ENCODE data around the gene SLC25A15.

Gene SLC25A15

DNA sequence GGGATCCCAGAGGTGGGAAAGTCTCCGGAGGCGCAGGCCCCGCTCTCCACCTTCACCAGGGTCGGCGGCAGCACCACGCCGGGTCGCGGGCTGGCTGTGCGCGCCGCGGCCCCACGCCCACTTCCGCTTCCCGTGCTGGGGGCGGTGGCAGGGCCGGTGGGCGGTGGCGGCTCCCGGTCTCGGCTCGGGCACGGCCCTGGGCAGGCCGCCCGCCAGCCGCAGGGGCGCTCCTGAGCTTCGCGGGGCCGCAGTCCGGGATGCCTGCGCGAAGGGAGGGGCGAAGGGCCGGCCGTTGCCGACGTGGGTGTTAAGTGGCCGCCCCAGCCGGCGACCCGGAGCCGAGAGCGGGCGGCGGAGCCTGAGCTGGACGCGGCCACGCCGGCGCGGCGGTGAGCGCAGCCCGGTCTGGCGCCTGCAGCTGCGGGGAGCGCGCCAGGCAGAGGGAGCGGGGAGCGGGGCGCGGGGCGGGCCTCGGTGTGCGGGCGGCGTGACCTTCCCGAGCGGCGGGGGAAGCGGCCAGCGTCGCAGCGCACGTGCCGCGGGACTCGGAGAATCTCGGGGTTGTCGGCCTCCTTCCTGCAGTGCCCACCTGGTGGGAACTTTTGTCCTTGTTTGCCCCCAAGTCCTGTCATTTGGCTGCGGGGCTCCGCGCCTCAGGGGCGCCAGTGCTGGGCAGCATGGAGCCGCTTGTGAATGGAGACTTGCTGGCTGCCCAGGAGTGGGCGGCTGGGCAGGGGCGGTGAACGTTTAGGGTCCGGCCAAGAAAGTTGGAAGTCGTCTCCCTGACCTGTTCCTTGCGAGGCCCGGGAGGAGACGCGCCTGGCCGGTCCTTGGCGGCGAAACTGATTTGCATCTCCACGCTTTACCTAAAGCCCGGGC is at the start of gene SLC25A15:
Gene SLC25A15, plus strand, starts transcription at position 337 of the 879 bp plus-strand sequence. CDS start 3,616 bp downstream, outside the sequence.
- DNase-seq = peak; percentile 77

DNA sequence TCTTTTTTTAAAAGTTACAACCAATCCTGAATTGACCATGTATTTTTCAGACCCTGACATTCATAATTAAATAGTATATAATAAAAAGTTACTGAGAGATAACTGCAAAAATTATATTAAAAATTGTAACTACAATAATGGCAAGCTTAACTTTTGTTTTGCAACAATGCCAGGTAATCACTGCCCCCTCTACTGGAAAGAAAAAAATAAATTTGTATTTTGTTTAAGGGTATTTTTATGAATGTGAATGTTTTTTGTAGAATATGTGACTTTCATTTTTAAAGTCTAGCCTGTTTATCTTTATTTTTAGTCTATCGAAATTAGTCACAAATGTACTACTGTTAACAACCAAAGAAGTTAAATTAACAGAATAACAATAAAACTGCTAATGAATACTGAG is 40.1 kb upstream of the SLC25A15 start:
- no peak for DNase-seq

DNA sequence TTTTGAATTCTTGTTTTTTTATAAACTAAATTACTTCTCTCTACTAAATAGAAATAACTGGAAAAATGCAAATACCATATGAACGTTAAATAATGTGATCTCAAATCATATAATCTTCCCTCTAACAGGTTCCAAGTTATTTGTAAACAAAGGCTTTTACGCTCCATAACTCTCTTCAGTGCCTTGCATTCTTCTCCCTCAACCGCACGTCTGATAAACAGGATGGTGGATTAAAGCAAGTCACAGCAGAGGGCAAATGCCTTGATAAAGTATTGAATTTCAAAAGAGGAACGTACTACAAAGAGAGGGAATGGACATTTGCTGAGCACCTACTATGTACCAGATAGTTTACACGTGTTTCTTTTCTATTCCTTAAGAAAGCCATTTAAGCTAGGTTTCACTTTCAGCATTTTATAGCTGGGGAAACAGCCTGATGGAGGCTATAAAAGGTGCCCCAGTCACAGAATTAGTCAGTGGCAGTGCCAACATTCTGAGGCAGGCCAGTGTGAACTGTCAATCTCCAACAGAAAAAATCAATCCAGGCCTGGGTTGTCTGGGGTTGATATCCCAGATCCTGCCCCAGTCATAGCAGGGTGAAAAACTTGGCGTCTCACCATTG is 34.2 kb upstream of the SLC25A15 start:
- DNase-seq = no peak

DNA sequence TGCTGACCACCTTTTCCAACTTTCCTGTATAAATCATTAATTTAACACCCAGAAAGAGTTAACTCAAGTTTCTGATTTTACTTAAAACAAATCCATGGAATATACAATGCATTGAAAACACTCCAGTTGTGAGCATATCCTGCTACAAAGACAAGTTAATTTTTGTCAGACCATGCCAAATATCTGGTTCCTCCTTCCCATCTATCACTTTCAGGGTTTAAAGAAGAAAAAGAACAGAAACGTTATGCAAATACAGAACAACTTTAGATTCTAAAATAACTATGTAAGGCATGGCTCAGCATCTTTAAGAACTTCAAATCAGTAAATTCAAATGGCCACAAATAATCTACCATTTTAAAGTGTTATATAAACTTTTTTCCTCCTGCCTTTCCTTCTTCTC is 33.4 kb upstream of the SLC25A15 start:
- DNase-seq = no peak

DNA sequence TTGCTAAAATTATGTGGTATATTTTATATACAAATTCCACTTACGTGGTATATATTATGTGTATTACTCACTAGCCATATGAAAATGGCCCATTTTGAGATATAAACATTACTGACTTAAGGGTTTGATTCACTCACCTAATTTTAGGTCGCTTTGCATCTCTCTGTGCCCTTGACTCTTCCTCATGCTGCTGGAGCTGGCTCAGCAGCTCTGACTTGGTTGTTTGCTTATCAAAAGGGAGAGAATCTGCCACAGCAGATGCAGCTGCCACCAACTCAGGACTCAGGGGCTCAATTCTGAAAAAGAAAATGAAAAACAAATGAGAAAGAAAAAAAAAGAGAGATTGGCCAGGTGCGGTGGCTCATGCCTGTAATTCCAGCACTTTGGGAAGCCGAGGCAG is 30.6 kb upstream of the SLC25A15 start:
- no peak for DNase-seq

DNA sequence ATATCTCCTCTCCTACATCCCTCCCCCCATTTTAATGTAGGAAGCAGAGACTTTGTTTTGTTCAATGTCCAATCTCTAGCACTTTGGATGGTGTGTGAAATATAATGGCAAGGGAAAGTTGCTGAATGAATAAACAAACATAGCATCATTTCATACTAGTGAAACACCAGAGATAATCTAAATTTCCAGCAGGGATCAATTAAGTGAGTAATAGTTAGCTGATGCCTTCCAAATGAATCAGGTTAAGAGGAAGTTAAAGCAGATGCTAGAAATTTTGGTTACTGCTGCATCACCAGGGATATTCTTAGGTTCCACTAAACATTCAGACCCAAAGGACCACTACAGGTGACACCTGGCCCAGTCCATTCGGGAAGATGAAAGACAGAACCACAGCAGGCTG is 26.6 kb upstream of the SLC25A15 start:
- DNase-seq = no peak

DNA sequence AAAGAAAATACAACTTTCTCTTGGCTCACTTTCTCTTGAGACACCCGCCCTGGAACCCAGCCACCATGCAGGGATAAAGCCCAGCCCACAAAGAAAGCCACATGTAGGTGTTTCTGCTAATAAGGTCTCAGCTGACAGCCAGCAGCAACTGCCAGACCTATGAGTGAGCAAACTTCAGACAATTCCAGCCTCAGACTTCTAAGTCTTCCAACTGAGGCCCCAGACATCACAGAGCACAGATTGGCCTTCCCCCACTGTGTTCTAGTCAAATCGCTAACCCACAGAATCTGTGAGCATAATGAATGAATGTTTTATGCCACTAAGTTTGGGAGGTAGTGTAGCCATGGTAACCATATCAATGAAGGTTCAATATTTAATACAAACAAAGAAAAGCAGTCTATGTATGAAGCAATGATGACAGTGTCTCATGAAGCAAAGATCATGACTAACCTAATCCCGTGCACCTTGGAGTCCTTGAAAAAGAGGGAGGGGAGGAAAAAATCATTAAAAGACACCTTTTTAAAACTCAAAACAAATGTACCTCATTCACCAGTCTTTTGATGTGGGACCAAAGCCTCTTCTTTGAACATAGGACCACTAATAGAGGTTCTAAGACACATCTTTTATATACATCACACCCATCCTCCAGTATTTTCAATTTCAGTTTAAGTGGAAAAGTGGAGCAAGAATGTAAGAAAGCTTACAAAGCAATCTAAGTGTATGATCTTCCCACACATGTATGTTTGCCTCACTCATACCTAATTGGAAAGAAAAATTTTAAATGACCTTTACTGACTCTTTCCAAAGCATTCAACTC is 24.6 kb upstream of the SLC25A15 start:
- DNase-seq = no peak

DNA sequence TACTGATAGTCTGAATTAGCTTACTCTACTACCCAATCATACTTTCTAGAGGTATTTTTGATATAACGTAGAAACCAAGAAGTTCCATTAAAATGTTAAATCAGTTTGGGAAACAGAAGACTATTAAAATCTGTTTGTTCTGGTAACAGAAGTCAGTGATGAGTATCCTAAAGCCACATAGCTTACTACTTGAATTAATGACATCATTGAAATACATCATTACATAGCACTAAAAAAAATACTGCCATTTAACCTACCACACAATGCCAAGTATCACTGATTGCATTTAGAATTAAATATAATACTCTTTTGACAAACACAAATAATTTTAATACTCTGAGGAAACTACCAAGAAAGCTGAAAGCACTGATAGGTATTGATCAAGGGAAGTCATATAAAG is 23.8 kb upstream of the SLC25A15 start:
- no peak for DNase-seq

DNA sequence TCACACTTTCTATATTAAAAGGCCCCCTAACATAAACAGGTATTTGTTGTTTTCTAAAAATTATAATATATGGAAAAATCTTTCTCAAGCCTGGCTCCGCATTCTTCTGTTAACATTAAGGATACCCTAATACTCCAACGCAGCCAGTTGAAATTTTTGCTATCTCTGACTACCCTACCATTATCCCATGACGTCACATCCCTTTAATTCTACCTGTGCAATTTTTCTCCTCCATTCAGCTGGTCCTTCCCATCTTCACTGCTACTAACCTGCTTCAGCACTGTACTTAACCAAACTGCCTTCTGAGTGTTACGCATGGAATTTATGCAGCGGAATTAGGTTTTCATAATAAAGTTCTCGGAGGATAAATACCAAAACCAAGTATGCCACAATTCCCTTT is 19.4 kb upstream of the SLC25A15 start:
- DNase-seq = no peak

DNA sequence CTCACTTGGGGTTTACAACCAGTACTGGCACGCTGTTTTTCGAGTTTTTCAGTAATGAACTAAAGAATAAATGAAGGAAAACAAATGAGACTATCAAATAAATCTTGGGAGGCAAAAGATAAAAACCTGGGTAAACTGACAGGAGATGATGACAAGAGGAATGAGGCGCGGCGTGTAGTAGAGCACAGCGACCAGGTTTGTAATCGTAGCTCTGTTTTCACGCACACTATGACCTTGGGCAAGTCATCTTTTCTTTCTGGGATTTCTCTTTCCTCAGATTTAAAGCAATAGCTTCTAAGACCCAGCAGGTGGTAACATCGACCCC is 18.8 kb upstream of the SLC25A15 start:
- DNase-seq = no peak

DNA sequence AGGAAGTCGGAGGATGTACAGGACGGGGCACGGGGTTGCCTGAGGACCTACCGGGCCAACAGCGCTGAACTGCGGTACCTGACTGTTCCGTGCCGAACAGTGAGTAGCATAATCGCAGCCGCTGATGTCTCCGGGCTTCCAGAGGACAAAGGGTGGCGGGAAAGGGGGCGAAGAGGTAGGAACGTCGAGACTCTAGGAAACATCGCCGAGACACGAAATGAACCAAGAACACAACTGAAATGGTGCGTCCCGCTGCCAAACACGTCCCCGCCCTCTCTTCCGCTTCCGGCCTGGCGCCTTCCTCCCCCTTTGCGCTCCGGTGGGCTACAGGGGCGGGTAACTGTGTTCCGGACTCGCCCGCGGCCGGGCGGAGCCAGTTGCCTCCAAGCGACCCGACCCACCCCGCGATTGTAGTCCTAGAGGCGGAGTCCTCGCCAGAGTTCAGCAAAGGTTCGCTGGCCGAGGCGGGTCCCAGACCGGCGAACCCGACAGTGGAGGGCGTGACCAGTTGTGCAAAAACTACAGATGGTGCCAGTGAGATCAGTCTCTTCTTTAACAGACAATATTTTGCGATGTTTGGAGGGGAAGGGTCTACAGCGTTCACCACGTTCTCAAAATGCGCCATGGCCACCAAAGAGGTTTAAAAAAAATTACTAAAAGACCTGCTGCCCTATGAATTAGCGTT is 18.3 kb upstream of the SLC25A15 start, which contains the start of gene MRPS31:
Gene MRPS31, minus strand, starts transcription at position 257 of the 685 bp plus-strand sequence. Its CDS starts 54 bp downstream, at position 203.
- DNase-seq = peak; percentile 93

DNA sequence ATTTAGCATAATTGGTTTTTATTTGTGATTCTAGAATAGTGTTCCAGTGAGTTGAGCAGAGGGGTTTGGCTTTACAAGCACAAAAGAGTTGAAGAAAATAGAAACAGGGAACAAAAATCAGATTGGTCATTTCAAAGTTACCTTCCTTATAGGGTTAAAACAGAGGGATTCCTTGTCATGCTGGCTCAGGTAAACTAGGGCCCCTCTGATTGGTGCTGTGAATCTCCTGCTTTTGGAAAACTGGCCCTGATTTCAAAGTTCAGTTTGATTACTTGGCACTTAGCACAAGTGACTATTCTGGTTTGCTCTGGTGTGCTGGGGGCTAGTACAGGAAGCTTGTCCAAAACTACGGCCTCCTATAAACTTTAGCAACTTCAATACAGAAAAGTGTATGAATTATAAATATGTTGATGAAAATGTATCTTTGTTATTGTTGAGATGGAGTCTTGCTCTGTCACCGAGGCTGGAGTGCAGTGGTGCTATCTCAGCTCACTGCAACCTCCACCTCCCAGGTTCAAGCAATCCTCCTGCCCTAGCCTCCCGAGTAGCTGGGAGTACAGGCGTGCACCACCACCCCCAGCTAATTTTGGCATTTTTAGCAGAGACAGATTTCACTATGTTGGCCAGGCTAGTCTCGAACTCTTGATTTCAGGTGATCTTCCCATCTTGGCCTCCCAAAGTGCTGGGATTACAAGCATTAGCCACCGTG is 16.5 kb upstream of the SLC25A15 start:
- DNase-seq = no peak

DNA sequence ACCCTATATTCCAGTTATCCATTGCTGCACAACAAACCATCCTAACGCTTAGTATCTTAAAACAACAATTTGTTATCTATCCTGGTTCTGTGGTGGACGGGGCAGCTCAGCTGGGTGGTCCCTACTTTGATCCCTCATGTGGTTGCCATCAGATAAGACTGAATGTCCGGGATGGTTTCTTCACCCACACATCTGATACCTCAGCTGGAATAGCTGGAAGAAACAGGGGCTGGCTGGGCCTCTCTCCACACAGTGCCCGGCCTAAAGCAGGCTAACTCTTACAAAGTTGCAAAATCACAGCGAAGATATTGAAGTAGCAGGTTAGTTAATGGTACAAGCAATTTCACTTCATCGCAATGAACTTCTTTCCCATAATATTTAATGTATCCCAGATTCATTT is 14.7 kb upstream of the SLC25A15 start:
- DNase-seq = no peak

DNA sequence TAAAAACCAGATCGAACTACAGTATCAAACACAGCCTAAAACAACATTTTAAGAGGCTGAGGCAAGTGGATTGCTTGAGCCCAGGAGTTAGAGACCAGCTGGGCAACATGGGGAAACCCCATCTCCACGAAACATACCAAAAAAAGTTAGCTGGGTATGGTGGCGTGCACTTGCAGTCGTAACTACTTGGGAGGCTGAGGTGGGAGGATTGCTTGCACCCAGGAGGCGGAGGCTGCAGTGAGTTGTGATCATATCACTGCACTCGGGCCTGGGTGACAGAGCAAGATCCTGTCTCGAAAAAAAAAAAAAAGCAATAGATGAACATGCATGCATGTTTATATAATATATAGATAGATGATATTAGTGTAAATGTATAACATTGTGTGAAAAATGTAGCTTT is 13.2 kb upstream of the SLC25A15 start:
- no peak for DNase-seq

DNA sequence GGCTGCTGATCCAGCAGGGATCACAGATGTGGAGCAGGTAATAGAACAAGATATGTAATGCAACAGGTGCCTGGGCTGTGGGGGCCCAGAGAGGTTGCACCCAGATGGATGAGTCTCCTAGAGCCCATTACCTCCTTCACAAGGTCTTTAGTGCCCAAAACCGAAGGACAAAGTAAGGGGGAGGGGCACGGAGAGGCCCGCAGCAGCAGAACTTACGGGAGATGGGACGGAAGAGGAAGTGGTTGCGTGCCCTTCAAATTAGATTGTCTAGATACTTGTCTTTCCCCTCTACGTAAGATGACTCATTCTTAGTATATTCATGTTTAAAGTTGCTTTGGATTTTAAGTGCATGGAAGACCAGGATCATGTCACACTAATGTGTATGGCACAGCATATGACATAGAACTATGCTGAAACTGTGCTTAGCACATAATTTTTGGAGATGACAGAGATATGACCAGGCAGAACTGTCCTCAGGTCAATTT is 12.7 kb upstream of the SLC25A15 start:
- no peak for DNase-seq

DNA sequence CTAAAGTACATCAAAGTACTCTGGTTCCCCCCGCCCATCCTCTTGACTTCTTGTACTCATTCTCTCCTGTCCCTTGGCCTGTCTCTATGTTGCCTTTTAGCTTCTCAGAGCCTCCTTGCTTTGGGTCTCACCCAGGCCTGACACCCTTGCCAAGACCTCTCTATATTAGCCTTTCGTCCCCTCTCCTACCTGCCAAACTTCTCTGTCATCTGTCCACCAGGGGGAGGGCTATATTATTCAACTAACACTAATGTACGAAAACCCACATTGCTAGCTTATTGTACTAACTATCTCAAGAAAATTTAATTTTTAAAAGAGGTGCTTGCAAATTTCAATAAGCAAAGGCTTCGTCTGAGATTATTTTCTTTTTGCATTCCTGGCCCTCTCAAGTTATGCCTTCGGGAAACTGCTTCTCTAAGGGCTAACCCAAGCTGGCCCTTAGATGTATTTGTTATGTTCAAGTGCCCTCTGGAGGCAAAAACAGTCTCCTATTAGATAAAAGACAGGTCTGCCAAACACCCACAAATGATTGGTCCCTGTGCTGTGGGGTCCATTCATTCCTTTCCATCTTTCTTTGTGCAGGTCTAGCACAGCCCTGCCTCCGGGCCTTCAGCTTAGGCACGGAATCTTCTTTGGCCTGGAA is 12.1 kb upstream of the SLC25A15 start:
- DNase-seq = peak; percentile 93

DNA sequence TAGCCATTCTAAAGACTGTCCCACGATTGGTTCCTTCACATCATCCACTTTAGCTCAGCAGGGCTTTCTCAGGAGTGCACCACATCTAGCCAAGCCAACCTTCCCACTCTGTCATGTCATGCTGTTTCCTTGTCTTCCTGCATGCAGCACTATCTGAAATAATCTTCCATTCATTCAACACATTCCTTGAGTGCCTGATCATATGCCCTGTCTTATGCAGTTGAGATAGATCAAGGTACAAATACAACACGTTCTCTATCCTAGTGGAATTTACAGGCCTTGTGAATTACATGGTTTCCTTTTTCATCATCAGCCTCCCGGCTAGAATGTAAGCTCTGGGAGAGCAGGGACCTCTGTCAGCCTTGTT is 11.6 kb upstream of the SLC25A15 start:
- no peak for DNase-seq

DNA sequence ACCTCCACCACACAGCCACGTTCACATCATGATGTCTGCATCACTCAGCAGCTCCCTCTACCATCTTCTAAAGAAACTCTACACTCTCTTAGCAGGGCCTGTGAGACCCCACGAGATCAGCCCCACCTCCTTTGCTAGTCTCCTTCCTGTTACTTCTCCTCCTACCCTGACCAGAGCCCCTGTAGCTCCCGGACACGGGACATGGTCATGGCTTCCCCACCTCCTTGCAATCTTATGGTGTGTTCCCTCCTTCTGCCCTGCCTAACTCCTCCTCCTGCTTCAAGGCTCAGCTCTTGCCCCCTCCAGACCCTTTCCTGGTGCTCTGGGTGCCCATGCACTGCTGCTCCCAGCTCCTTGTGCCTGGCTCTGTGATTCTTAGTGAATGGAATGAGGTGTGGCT is 10.4 kb upstream of the SLC25A15 start:
- no peak for DNase-seq

DNA sequence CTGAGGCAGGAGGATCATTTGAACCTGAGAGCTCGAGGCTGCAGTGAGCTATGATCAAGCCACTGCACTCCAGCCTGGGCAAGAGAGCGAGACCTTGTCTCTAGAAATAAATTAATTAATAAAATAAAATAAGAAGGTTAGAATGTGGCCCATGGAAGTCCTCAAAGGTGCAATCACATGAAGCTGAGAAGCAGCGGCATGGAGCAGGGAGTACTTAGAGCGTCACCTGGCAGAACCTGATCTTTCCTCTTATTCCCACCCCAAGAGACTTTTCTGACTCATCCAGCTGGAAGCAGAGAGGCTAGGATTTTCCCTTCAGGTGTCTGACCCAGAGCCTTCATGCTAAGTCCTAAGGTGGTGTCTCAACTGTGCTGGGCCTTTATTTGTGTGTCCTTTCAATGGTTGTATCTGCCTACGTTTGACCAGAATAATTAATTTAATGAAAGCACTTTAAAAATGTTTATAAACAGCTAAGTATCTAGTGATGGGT is 9.6 kb upstream of the SLC25A15 start:
- no peak for DNase-seq

DNA sequence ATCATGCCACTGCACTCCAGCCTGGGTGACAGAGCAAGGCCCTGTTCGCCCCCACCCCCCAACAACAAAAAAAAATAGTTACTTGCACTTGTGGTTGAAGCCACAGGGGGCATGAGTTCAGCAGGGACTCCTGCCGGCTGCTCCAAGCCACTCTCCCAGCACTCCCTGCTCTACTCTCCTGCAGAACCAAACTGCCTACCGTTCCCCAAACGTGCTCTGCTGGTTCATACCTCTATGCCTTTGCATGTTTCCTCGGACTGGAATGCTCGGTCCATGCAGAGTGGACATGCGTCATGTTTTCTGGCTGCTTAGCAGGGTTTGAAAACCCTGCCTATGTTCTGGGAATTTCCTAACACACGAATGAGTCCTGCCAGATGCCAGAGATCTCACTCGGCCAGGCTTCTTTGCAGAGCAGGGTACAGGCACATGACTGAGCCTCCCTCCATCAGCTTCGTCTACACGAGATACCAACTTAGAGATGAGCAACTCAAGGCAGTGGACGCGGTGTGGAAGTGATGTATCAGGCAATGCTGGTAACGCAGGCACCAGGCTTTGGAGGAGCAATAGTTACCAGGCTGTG is 8.5 kb upstream of the SLC25A15 start:
- no peak for DNase-seq

DNA sequence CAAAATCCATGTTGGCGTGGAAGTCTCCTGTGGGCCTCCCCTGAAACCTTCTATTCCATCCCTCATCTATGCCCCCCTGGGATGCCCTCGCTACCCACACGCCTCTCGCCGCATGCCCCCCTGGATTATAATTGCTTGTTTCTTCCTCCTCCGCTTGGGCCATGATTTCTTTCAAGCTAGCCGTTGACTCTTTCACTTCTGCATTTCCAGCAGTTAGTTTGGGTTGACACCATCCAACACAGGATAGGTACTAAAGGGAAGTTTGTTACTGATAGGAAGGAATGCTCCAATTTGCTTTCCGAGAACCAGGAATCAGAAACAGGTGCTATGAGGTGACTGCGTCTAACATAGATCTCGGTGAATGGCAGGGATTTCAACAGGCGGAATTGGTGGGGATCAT is 7.7 kb upstream of the SLC25A15 start:
- DNase-seq = no peak

Measured in NCI-H526 treated with DMSO at 0.1 percent for 48 hours (cell line).